Trophoblast cell (in vitro differentiated cells and primary cell): Measurements from ENCODE around the gene PADI3.
A peak's percentile ranks its signal among the peaks of the same experiment; 100 is the strongest.

ENCODE experiments used
- DNase-seq, 2 donors: peaks; one replicate each; pipeline ENCODE4 v3.0.0-alpha.2; 2016
- H2AFZ ChIP-seq: 2 replicates; pipeline ENCODE4 v1.6.1; 2013; ENCODE audit warnings: low read length, moderate library complexity, mild to moderate bottlenecking; ENCODE audit not compliant: insufficient read depth, poor library complexity
- H2AK5ac ChIP-seq: 2 replicates; pipeline ENCODE4 v1.6.1; 2013; ENCODE audit warnings: mild to moderate bottlenecking, low read length
- H2BK120ac ChIP-seq: 2 replicates; pipeline ENCODE4 v1.6.1; 2013; ENCODE audit warnings: low read length, mild to moderate bottlenecking, moderate library complexity; ENCODE audit not compliant: insufficient read depth, poor library complexity
- H2BK12ac ChIP-seq: 2 replicates; pipeline ENCODE4 v1.6.1; 2013; ENCODE audit warnings: mild to moderate bottlenecking, low read length, moderate library complexity
- H2BK5ac ChIP-seq: 2 replicates; pipeline ENCODE4 v1.6.1; 2013; ENCODE audit warnings: low read length, low read depth, moderate library complexity, mild to moderate bottlenecking; ENCODE audit not compliant: poor library complexity
- H3K14ac ChIP-seq: 2 replicates; pipeline ENCODE4 v1.6.1; 2013; ENCODE audit warnings: mild to moderate bottlenecking, low read length
- H3K18ac ChIP-seq: 2 replicates; pipeline ENCODE4 v1.6.1; 2013; ENCODE audit warnings: mild to moderate bottlenecking, low read length
- H3K23ac ChIP-seq: 2 replicates; pipeline ENCODE4 v1.6.1; 2013; ENCODE audit warnings: low read length
- H3K27ac ChIP-seq: 2 replicates; pipeline ENCODE4 v1.5.1; 2013; ENCODE audit warnings: low read depth, mild to moderate bottlenecking, inconsistent platforms, low read length, moderate library complexity
- H3K27me3 ChIP-seq: 2 replicates; pipeline ENCODE4 v1.6.1; 2013; ENCODE audit warnings: inconsistent platforms, mild to moderate bottlenecking, low read length, moderate library complexity; ENCODE audit not compliant: insufficient read depth
- H3K36me3 ChIP-seq, 2 experiments: 1 replicate in 1 of 2; 2 replicates in 1 of 2; pipeline ENCODE4 v1.6.1; 2013; ENCODE audit warnings: low read length in 2 of 2, mild to moderate bottlenecking in 2 of 2, moderate library complexity in 1 of 2; ENCODE audit not compliant: insufficient read depth in 2 of 2, control insufficient read depth in 1 of 2
- H3K4ac ChIP-seq: 2 replicates; pipeline ENCODE4 v1.6.1; 2013; ENCODE audit warnings: low read depth, mild to moderate bottlenecking, low read length, moderate library complexity
- H3K4me1 ChIP-seq, 2 experiments: 1 replicate in 1 of 2; 2 replicates in 1 of 2; pipeline ENCODE4 v1.6.1; 2013; ENCODE audit warnings: low read length in 2 of 2, mild to moderate bottlenecking in 2 of 2, moderate library complexity in 1 of 2; ENCODE audit not compliant: insufficient read depth in 2 of 2, control insufficient read depth in 1 of 2
- H3K4me2 ChIP-seq: 2 replicates; pipeline ENCODE4 v1.6.1; 2013; ENCODE audit warnings: inconsistent platforms, mild to moderate bottlenecking, low read length, moderate library complexity
- H3K4me3 ChIP-seq: 2 replicates; pipeline ENCODE4 v1.5.1; 2013; ENCODE audit warnings: mild to moderate bottlenecking, low read depth, low read length, inconsistent platforms
- H3K79me1 ChIP-seq: one replicate; pipeline ENCODE4 v1.6.1; 2013; ENCODE audit warnings: low read length
- H3K79me2 ChIP-seq: 2 replicates; pipeline ENCODE4 v1.6.1; 2013; ENCODE audit warnings: low read length, mild to moderate bottlenecking; ENCODE audit not compliant: control insufficient read depth, insufficient read depth, poor library complexity
- H3K9ac ChIP-seq: 2 replicates; pipeline ENCODE4 v1.6.1; 2013; ENCODE audit warnings: mild to moderate bottlenecking, low read length
- H3K9me3 ChIP-seq: 2 replicates; pipeline ENCODE4 v1.6.1; 2013; ENCODE audit warnings: low read depth, mild to moderate bottlenecking, control low read depth, inconsistent platforms, low read length; ENCODE audit not compliant: insufficient read depth
- H4K12ac ChIP-seq: 2 replicates; pipeline ENCODE4 v1.6.1; 2013; ENCODE audit warnings: low read depth, mild to moderate bottlenecking, low read length, moderate library complexity
- H4K8ac ChIP-seq: 2 replicates; pipeline ENCODE4 v1.6.1; 2013; ENCODE audit warnings: low read depth, mild to moderate bottlenecking, low read length, moderate library complexity
- H4K91ac ChIP-seq: one replicate; pipeline ENCODE4 v1.6.1; 2013; ENCODE audit warnings: low read depth, mild to moderate bottlenecking, low read length, moderate library complexity
- WGBS: extraction: QIAGEN DNeasy Blood & Tissue Kit; methylation state at CpG from one replicate; pipeline ENCODE4 v1.1.7; 2013; ENCODE audit warnings: missing lambda C conversion rate; ENCODE audit not compliant: insufficient read length, insufficient coverage; ENCODE audit errors: extremely low coverage; 5-methylcytosine and 5-hydroxymethylcytosine counted together

Gene PADI3

DNA sequence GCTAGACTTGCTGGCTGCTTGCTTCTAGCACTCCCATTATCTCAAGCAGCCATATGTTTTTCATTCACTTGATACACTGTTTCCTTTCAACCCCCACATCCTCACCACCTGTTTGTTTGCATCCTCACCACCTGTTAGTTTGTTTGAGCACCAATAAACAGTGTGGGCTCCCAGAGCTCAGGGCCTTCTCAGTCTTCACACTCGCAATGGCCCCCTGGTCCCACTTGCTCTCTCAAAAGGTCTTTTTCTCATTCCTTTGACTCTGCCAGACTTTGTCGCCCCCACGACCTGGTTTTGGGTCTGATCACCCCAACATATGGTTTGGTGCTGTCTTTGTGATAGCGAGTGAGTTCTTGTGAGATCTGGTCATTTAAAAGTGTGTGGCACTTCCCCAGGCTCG is 52.9 kb downstream of the PADI3 start:
- H3K4ac ChIP-seq = no peak overlapping the region
- no CpG with 5 or more reads among the region's 5 CpGs for WGBS

GRCh38 chr1:17304151-17304825 is 55.4 kb downstream of the PADI3 start:
- Histone ChIP-seq H3K27ac (no peak overlapping the region), H3K79me1 (no peaks in the 10 kb centered on the region), H3K4me1 (peaks cover 9 to 13% of the 10 kb centered on the region in 2 experiments), H3K4ac (no peak overlapping the region), H3K9ac (no peak overlapping the region), H4K91ac (no peak overlapping the region), H3K14ac (no peak overlapping the region), H3K9me3 (peaks cover 6% of the 10 kb centered on the region), H2BK120ac (no peak overlapping the region), H2AK5ac (no peak overlapping the region), H2AFZ (no peak overlapping the region), H3K79me2 (no peaks in the 10 kb centered on the region), H4K8ac (no peak overlapping the region), H3K36me3 (no peaks in the 10 kb centered on the region), H3K4me3 (no peak overlapping the region), H4K12ac (no peak overlapping the region), H3K4me2 (no peak overlapping the region), H3K27me3 (no peaks in the 10 kb centered on the region), H3K23ac (no peak overlapping the region), H3K18ac (no peak overlapping the region), H2BK12ac (no peak overlapping the region), H2BK5ac (no peak overlapping the region)
- peak; percentile 88 for DNase-seq
- WGBS = no CpG with 5 or more reads among the region's 6 CpGs

More for the DNA sequence above, 52.9 kb downstream of the PADI3 start:
- Histone ChIP-seq H3K79me2 (no peaks in the 10 kb centered on the region), H2BK12ac (no peak overlapping the region), H3K4me2 (no peak overlapping the region), H3K4me1 (peaks cover 9 to 13% of the 10 kb centered on the region in 2 experiments), H3K27me3 (no peaks in the 10 kb centered on the region), H3K9ac (no peak overlapping the region), H3K4me3 (no peak overlapping the region), H3K79me1 (no peaks in the 10 kb centered on the region), H2AK5ac (no peak overlapping the region), H4K12ac (no peak overlapping the region), H3K14ac (no peak overlapping the region), H2AFZ (no peak overlapping the region), H3K36me3 (no peaks in the 10 kb centered on the region), H2BK120ac (no peak overlapping the region), H4K8ac (no peak overlapping the region), H3K23ac (no peak overlapping the region), H3K18ac (no peak overlapping the region), H3K27ac (no peak overlapping the region), H2BK5ac (no peak overlapping the region), H4K91ac (no peak overlapping the region), H3K9me3 (peaks cover 6% of the 10 kb centered on the region)
- no peak for DNase-seq

DNA sequence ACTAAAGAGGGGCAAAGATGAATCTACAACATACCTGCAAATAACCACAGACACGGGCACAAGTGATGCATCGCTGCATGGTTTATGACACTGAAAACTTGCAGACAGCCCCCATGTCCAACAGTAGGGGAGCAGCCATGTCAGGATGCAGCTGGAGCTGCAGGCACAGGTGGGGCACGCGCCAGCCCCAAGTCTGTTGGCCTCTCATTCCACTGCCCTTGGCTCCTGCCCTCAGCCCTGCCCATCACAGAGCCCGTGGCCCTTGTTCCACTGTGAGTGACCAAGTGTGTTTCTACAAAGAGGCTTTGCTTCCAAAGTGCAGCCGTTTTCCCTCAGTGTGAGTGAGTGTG is 55.9 kb downstream of the PADI3 start:
- Histone ChIP-seq H2BK120ac (no peak overlapping the region), H3K18ac (no peak overlapping the region), H4K8ac (no peak overlapping the region), H3K4me2 (no peak overlapping the region), H3K4me1 (peaks cover 9 to 13% of the 10 kb centered on the region in 2 experiments), H3K9ac (no peak overlapping the region), H3K23ac (no peak overlapping the region), H3K4me3 (no peak overlapping the region), H3K79me1 (no peaks in the 10 kb centered on the region), H3K79me2 (no peaks in the 10 kb centered on the region), H2AFZ (no peak overlapping the region), H3K36me3 (no peaks in the 10 kb centered on the region), H2BK12ac (no peak overlapping the region), H3K14ac (no peak overlapping the region), H2AK5ac (no peak overlapping the region), H2BK5ac (no peak overlapping the region), H4K91ac (no peak overlapping the region), H3K9me3 (peaks cover 6% of the 10 kb centered on the region), H4K12ac (no peak overlapping the region), H3K27me3 (no peaks in the 10 kb centered on the region), H3K4ac (no peak overlapping the region), H3K27ac (no peak overlapping the region)
- WGBS = no CpG with 5 or more reads among the region's 6 CpGs
- DNase-seq = no peak

DNA sequence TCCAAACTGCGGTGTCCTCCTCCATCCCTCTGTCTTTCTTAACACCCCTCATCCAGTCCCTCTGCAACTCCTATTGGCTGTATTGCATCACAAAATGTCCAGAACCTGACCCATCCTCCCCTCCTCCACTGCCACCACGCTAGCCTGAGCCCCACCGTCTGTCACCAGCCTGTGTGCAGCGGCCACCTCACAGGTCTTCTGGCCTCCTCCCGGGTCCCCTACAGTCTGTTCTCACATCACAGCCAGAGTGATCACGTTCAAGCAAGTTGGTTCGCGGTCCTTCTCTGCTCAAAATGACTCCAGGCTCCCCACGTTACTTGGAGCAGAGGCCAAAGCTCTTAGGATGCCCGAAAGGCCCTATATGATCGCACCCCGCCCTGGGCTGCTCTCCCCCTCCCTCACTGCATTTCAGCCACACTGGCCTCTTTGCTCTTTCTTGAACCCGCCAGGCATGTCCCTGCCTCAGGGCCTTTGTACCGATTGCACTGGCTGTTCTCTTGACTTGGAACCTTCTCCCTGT is 56.7 kb downstream of the PADI3 start:
- Histone ChIP-seq H2BK12ac (no peak overlapping the region), H3K9me3 (peaks cover 6% of the 10 kb centered on the region), H2BK120ac (no peak overlapping the region), H4K12ac (no peak overlapping the region), H4K91ac (no peak overlapping the region), H3K4me2 (no peak overlapping the region), H4K8ac (no peak overlapping the region), H3K27me3 (no peaks in the 10 kb centered on the region), H2AK5ac (no peak overlapping the region), H3K79me1 (no peaks in the 10 kb centered on the region), H2BK5ac (no peak overlapping the region), H3K27ac (no peak overlapping the region), H2AFZ (no peak overlapping the region), H3K4me3 (no peak overlapping the region), H3K23ac (no peak overlapping the region), H3K4ac (no peak overlapping the region), H3K14ac (no peak overlapping the region), H3K9ac (no peak overlapping the region), H3K79me2 (no peaks in the 10 kb centered on the region), H3K18ac (no peak overlapping the region), H3K36me3 (no peaks in the 10 kb centered on the region), H3K4me1 (peaks cover 9 to 13% of the 10 kb centered on the region in 2 experiments)
- DNase-seq = no peak
- no CpG with 5 or more reads among the region's 14 CpGs for WGBS
